IMR-90 (cell line): ENCODE measurements around the gene KCNQ1.

ENCODE experiments used
- CEBPB ChIP-seq: IDR thresholded peaks from 2 replicates; pipeline ENCODE4 v1.6.1; 2012; ENCODE audit warnings: low read depth, low read length, improper control_type of control experiment
- CHD1 ChIP-seq: IDR thresholded peaks from 2 replicates; pipeline ENCODE4 v1.6.1; 2012; ENCODE audit warnings: low read depth, low read length, improper control_type of control experiment
- FOS ChIP-seq: fragments of 150-350 bp; IDR thresholded peaks from 2 replicates; pipeline ENCODE4 v1.6.1; 2016; ENCODE audit warnings: low read depth, low read length
- MAFK ChIP-seq: IDR thresholded peaks from 2 replicates; pipeline ENCODE4 v1.6.1; 2012; ENCODE audit warnings: low read depth, low read length, improper control_type of control experiment
- MXI1 ChIP-seq: IDR thresholded peaks from 2 replicates; pipeline ENCODE4 v1.6.1; 2012; ENCODE audit warnings: low read depth, mild to moderate bottlenecking, low read length, moderate library complexity, borderline replicate concordance
- NFE2L2 ChIP-seq: fragments of 150-350 bp; IDR thresholded peaks from 2 replicates; pipeline ENCODE4 v1.6.1; 2016; ENCODE audit warnings: low read depth, mild to moderate bottlenecking, low read length
- POLR2A ChIP-seq: IDR thresholded peaks from 2 replicates; pipeline ENCODE4 v1.6.1; 2012; ENCODE audit warnings: mild to moderate bottlenecking, low read depth, low read length
- RAD21 ChIP-seq: IDR thresholded peaks from 2 replicates; pipeline ENCODE4 v1.6.1; 2012; ENCODE audit warnings: low read length, improper control_type of control experiment
- RFX5 ChIP-seq: IDR thresholded peaks from 2 replicates; pipeline ENCODE4 v1.8.0; 2012; ENCODE audit warnings: low read depth, mild to moderate bottlenecking, low read length, moderate library complexity
- TF ChIP-seq, protein P1 (sequence below): fragments of 150-350 bp; IDR thresholded peaks from 2 replicates; pipeline ENCODE4 v1.6.1; 2017; ENCODE audit warnings: mild to moderate bottlenecking, antibody characterized with exemption, low read length, low read depth
- TF ChIP-seq, protein P2 (sequence below): conservative IDR thresholded peaks from 2 replicates; pipeline ENCODE4 v1.5.1; 2012; ENCODE audit warnings: mild to moderate bottlenecking, low read depth, low read length, improper control_type of control experiment
- TF ChIP-seq, protein P3 (sequence below): fragments of 150-350 bp; IDR thresholded peaks from 2 replicates; pipeline ENCODE4 v1.6.1; 2016; ENCODE audit warnings: low read depth, mild to moderate bottlenecking, low read length, moderate library complexity, borderline replicate concordance

DNA sequence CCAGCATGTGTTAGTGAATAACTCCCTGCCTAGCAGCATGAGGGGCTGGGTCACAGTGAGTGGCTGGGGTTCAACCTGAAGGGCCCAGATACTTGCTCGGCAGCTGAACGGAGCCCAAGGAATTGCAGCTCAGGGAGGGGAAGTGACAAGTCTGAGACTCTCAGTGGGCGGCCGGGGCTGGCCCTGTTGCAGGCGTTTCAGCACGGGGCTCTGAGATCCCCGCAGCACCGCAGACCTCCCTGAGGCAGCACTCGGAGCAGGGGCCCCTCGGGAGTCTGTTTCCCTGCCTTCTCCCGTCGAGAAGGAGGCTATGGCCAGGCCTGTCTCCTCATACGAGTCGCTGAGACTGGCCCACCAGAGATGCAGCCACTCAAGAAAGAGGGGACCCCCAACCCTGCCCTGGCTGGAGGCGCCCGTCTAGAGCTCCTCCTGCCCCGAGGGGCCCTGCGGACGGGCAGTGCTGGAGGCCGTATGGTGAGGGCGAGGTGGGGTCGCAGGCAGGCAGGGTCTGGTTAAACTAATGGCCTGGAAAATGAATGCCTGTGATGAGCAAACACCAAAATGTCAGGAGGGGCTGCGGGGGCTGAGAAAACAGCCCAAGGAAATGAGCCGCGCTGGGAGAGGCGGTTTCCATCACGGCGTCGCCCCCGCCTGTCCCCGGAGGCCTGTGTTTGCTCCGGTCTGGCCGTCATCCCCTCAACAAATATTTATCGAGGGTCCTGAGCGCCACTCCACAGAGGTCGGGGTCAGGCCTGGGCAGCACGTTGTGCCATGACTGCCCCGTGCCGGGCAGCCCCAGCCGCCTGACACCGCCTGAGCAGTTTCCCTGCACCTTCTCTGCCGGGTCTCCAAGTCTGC lies 35.0 kb upstream of the KCNQ1 start:
- TF ChIP-seq, protein P1, sequence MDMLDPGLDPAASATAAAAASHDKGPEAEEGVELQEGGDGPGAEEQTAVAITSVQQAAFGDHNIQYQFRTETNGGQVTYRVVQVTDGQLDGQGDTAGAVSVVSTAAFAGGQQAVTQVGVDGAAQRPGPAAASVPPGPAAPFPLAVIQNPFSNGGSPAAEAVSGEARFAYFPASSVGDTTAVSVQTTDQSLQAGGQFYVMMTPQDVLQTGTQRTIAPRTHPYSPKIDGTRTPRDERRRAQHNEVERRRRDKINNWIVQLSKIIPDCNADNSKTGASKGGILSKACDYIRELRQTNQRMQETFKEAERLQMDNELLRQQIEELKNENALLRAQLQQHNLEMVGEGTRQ = no peak
- TF ChIP-seq, protein P2, sequence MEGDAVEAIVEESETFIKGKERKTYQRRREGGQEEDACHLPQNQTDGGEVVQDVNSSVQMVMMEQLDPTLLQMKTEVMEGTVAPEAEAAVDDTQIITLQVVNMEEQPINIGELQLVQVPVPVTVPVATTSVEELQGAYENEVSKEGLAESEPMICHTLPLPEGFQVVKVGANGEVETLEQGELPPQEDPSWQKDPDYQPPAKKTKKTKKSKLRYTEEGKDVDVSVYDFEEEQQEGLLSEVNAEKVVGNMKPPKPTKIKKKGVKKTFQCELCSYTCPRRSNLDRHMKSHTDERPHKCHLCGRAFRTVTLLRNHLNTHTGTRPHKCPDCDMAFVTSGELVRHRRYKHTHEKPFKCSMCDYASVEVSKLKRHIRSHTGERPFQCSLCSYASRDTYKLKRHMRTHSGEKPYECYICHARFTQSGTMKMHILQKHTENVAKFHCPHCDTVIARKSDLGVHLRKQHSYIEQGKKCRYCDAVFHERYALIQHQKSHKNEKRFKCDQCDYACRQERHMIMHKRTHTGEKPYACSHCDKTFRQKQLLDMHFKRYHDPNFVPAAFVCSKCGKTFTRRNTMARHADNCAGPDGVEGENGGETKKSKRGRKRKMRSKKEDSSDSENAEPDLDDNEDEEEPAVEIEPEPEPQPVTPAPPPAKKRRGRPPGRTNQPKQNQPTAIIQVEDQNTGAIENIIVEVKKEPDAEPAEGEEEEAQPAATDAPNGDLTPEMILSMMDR = no peak
- no peak for TF ChIP-seq CHD1
- TF ChIP-seq RAD21 = no peak
- no peak for TF ChIP-seq POLR2A
- no peak for TF ChIP-seq RFX5
- TF ChIP-seq CEBPB = no peak
- no peak for TF ChIP-seq FOS
- TF ChIP-seq MAFK = no peak
- no peak for TF ChIP-seq MXI1
- TF ChIP-seq NFE2L2 = no peak
- TF ChIP-seq, protein P3, sequence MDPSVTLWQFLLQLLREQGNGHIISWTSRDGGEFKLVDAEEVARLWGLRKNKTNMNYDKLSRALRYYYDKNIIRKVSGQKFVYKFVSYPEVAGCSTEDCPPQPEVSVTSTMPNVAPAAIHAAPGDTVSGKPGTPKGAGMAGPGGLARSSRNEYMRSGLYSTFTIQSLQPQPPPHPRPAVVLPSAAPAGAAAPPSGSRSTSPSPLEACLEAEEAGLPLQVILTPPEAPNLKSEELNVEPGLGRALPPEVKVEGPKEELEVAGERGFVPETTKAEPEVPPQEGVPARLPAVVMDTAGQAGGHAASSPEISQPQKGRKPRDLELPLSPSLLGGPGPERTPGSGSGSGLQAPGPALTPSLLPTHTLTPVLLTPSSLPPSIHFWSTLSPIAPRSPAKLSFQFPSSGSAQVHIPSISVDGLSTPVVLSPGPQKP = no peak
